Transverse colon (tissue), 4 donors: ENCODE measurements around the gene MACROD1. TPM values are rescaled to one million over a fixed set of nuclear protein-coding genes. Genes with fewer than 3 reads are reported as not detected.

Experiments used
- DNase-seq: peaks from one replicate; pipeline ENCODE4 v3.0.0-alpha.2; 2019
- H3K27ac ChIP-seq, 4 donors: fragments of 200-600 bp; sonication (generic); 2 replicates each; pipeline ENCODE4 v1.5.1; 2016 to 2018; ENCODE audit warnings: inconsistent platforms in 4 of 4
- H3K27me3 ChIP-seq: fragments of 200-600 bp; sonication (generic); 2 replicates; pipeline ENCODE4 v1.5.1; 2017; ENCODE audit warnings: inconsistent platforms
- H3K36me3 ChIP-seq, 4 donors: fragments of 200-600 bp; sonication (generic); 2 replicates each; pipeline ENCODE4 v1.5.1; 2017 to 2019; ENCODE audit warnings: inconsistent platforms in 4 of 4
- H3K4me1 ChIP-seq, 4 donors: fragments of 200-600 bp; sonication (generic); 2 replicates each; pipeline ENCODE4 v1.5.1; 2017 to 2020; ENCODE audit warnings: inconsistent platforms in 4 of 4
- H3K4me3 ChIP-seq, 4 donors: fragments of 200-600 bp; sonication (generic); 1 replicate in 1 of 4; 2 replicates in 3 of 4; pipeline versions ENCODE4 v1.5.1 to v1.6.1; 2017 to 2019; ENCODE audit warnings: inconsistent platforms in 4 of 4
- H3K9me3 ChIP-seq, 2 donors: fragments of 200-600 bp; sonication (generic); 2 replicates each; pipeline ENCODE4 v1.5.1; 2017 to 2019; ENCODE audit warnings: inconsistent platforms in 2 of 2
- CTCF ChIP-seq, 5 experiments: fragments of 200-600 bp in 3 of 5; fragments of 450-650 bp in 2 of 5; sonication (generic) in 3 of 5; IDR thresholded peaks; 1 replicate in 2 of 5; 2 replicates in 3 of 5; pipeline ENCODE4 v1.5.1; 2016 to 2017; ENCODE audit warnings: antibody characterized with exemption in 5 of 5, inconsistent platforms in 3 of 5, mild to moderate bottlenecking in 2 of 5, moderate library complexity in 1 of 5
- EP300 ChIP-seq: sonication (generic); formaldehyde crosslinking; IDR thresholded peaks from one replicate; pipeline ENCODE4 v1.6.1; 2017; ENCODE audit warnings: antibody characterized with exemption, low read depth
- POLR2A ChIP-seq: fragments of 450-650 bp; IDR thresholded peaks from one replicate; pipeline ENCODE4 v1.6.1; 2016; ENCODE audit warnings: antibody characterized with exemption, mild to moderate bottlenecking, moderate library complexity
- POLR2AphosphoS5 ChIP-seq, 3 donors: sonication (generic); formaldehyde crosslinking; IDR thresholded peaks; one replicate each; pipeline ENCODE4 v1.6.1; 2016; ENCODE audit warnings: antibody characterized with exemption in 3 of 3
- WGBS, 2 donors: methylation state at CpG; one replicate each; pipeline ENCODE4 v1.1.5; 2018; ENCODE audit warnings: low coverage in 1 of 2; 5-methylcytosine and 5-hydroxymethylcytosine counted together
- in situ Hi-C, 4 donors: fragments of 200-750 bp; cut with MboI; loops; one replicate each; pipeline versions ENCODE4 v1.15.0 to v1.15.1; 2017; ENCODE audit warnings: low sequenced_read_pairs in 3 of 4, low pct_ligation_motif_present in 1 of 4, low pct_unique_long_range_greater_than_20kb in 1 of 4
- intact Hi-C: fragments of 100-400 bp; cut with DNase I; formaldehyde crosslinking; loops from one replicate; pipeline ENCODE4 v1.15.1; 2023; ENCODE audit warnings: low total_unique reads
- total RNA-seq, 4 donors: library from RNA; depleted of rRNA; stranded (reverse); fragments of >200 nt; gene quantifications; one replicate each; pipeline ENCODE4 v1.1.0, GENCODE V29; 2016

Gene MACROD1
- total RNA-seq, 4 donors from 2014 or later: 42.9 to 50.7 (median 50.1) TPM

- WGBS, 2 donors: 84 to 89% methylated on average over 5 to 17 of the region's 20 CpGs
These were observed 94.1 kb downstream of the MACROD1 start for GRCh38 chr11:64071849-64072248.

GRCh38 chr11:64070314-64070681 is 95.6 kb downstream of the MACROD1 start:
- no peaks in the 10 kb centered on the region for H3K4me1 ChIP-seq
- WGBS, 2 donors: 75 to 81% methylated on average over 10 to 12 of the region's 12 CpGs
- in situ Hi-C loops (no loop called here), intact Hi-C loops (no loop called here)
- H3K9me3 ChIP-seq: no peaks in the 10 kb centered on the region
- H3K27me3 ChIP-seq: no peaks in the 10 kb centered on the region
- no peak overlapping the region for H3K27ac ChIP-seq
- no peak overlapping the region for H3K4me3 ChIP-seq
- TF ChIP-seq CTCF (IDR thresholded peaks at IDR 0.05): no peak
- no peak for TF ChIP-seq POLR2A
- no peak for TF ChIP-seq EP300
- no peak for TF ChIP-seq POLR2AphosphoS5 (IDR thresholded peaks at IDR 0.05)
- H3K36me3 ChIP-seq: no peaks in the 10 kb centered on the region
- no peak for DNase-seq

More at GRCh38 chr11:64071849-64072248, 94.1 kb downstream of the MACROD1 start:
- no peak overlapping the region for H3K27ac ChIP-seq
- in situ Hi-C loops (no loop called here), intact Hi-C loops (no loop called here)
- no peak for TF ChIP-seq CTCF (IDR thresholded peaks at IDR 0.05)
- no peak for TF ChIP-seq EP300
- TF ChIP-seq POLR2AphosphoS5 (IDR thresholded peaks at IDR 0.05): no peak
- TF ChIP-seq POLR2A: no peak
- DNase-seq: no peak
- H3K9me3 ChIP-seq: no peaks in the 10 kb centered on the region
- H3K27me3 ChIP-seq: no peaks in the 10 kb centered on the region
- no peak overlapping the region for H3K4me3 ChIP-seq
- no peaks in the 10 kb centered on the region for H3K4me1 ChIP-seq
- no peaks in the 10 kb centered on the region for H3K36me3 ChIP-seq

GRCh38 chr11:64069401-64070313 is 96.3 kb downstream of the MACROD1 start:
- H3K9me3 ChIP-seq: no peaks in the 10 kb centered on the region
- no peaks in the 10 kb centered on the region for H3K36me3 ChIP-seq
- H3K27me3 ChIP-seq: no peaks in the 10 kb centered on the region
- DNase-seq: no peak
- in situ Hi-C loops: no loop called here
- no peak overlapping the region for H3K27ac ChIP-seq
- no peaks in the 10 kb centered on the region for H3K4me1 ChIP-seq
- no peak for TF ChIP-seq CTCF (IDR thresholded peaks at IDR 0.05)
- no peak for TF ChIP-seq POLR2AphosphoS5 (IDR thresholded peaks at IDR 0.05)
- TF ChIP-seq POLR2A: no peak
- TF ChIP-seq EP300: no peak
- intact Hi-C loops: no loop called here
- no peak overlapping the region for H3K4me3 ChIP-seq
- 73 to 88% methylated on average over 3 to 22 of the region's 23 CpGs for WGBS, 2 donors

- intact Hi-C loops (no loop called here), in situ Hi-C loops (no loop called here)
- 88% methylated on average over 20 of the region's 20 CpGs; no CpG with 5 or more reads in 1 of the 2 donors for WGBS, 2 donors
- Histone ChIP-seq H3K27me3 (no peaks in the 10 kb centered on the region), H3K4me3 (no peak overlapping the region), H3K4me1 (no peaks in the 10 kb centered on the region), H3K27ac (no peak overlapping the region), H3K36me3 (no peaks in the 10 kb centered on the region), H3K9me3 (no peaks in the 10 kb centered on the region)
- no peak for DNase-seq
- TF ChIP-seq CTCF (IDR thresholded peaks at IDR 0.05): no peak
- TF ChIP-seq EP300: no peak
- no peak for TF ChIP-seq POLR2A
- TF ChIP-seq POLR2AphosphoS5 (IDR thresholded peaks at IDR 0.05): no peak
These were observed 97.1 kb downstream of the MACROD1 start for GRCh38 chr11:64068705-64069400.
